ENCODE measurements around the gene HOXB3.

HOXB3 gene

GRCh38 chr17:48587276-48588073 is 2.6 kb downstream of the HOXB3 start (continued):
- TF ChIP-seq ZNF561 (tag by site-specific recombination; IDR thresholded peaks at IDR 0.05; ENCODE audit: borderline replicate concordance) (peak; percentile 67; the same call in 1 of the 2 replicates), ZNF692 (tag by site-specific recombination; IDR thresholded peaks at IDR 0.05) (no peak; the same call in 1 of the 2 replicates), WT1 (tag by site-specific recombination; IDR thresholded peaks at IDR 0.05) (peak; percentile 51; the same call in 1 of the 2 replicates), GLIS1 (tag by site-specific recombination; IDR thresholded peaks at IDR 0.05) (peak; percentile 85), ZXDB (tag by site-specific recombination; IDR thresholded peaks at IDR 0.05) (peak; percentile 91), ZNF2 (tag by site-specific recombination; IDR thresholded peaks at IDR 0.05) (peak; percentile 37; the same call in 1 of the 2 replicates), ZNF645 (tag by site-specific recombination; IDR thresholded peaks at IDR 0.05) (no peak), ZBTB48 (tag by site-specific recombination; IDR thresholded peaks at IDR 0.05) (peak; percentile 64; the same call in 1 of the 2 replicates), ZNF639 (tag by site-specific recombination; IDR thresholded peaks at IDR 0.05) (no peak), PRDM4 (tag by site-specific recombination; IDR thresholded peaks at IDR 0.05) (peak; percentile 85), ZFP69B (tag by site-specific recombination; IDR thresholded peaks at IDR 0.05) (peak; percentile 60; the same call in 1 of the 2 replicates), ZNF654 (tag by site-specific recombination; IDR thresholded peaks at IDR 0.05; ENCODE audit: low read depth) (no peak), PATZ1 (tag by site-specific recombination; IDR thresholded peaks at IDR 0.05) (peak; percentile 70), ZBTB11 (tag by site-specific recombination; conservative IDR thresholded peaks at IDR 0.05; ENCODE audit: low read depth) (peak; percentile 52), ZBTB8A (tag by site-specific recombination; IDR thresholded peaks at IDR 0.05) (peak; percentile 69), ZNF544 (tag by site-specific recombination; IDR thresholded peaks at IDR 0.05) (no peak), ZNF521 (tag by site-specific recombination; IDR thresholded peaks at IDR 0.05) (no peak), ZNF148 (tag by site-specific recombination; IDR thresholded peaks at IDR 0.05; ENCODE audit: borderline replicate concordance) (no peak), PRDM1 (tag by site-specific recombination; IDR thresholded peaks at IDR 0.05) (peak; percentile 97), FEZF1 (tag by site-specific recombination; IDR thresholded peaks at IDR 0.05) (peak; percentile 58; the same call in 1 of the 2 replicates), ZNF580 (tag by site-specific recombination; IDR thresholded peaks at IDR 0.05) (peak; percentile 79; the same call in 1 of the 2 replicates)

Data from HEK293 (cell line).